SU-DHL-6 (cell line): ENCODE results near the gene ARHGEF17.

Source experiments
- H2AFZ ChIP-seq: fragments of 200-600 bp; sonication (generic); 2 replicates; pipeline ENCODE4 v1.6.1; 2014; ENCODE audit warnings: low read depth, mild to moderate bottlenecking, moderate library complexity, mixed read lengths, antibody characterized with exemption, low read length; ENCODE audit not compliant: severe bottlenecking
- H3F3A ChIP-seq: fragments of 200-600 bp; shearing (Covaris generic); 2 replicates; pipeline ENCODE4 v1.6.0; 2016; ENCODE audit warnings: antibody characterized with exemption, mild to moderate bottlenecking; ENCODE audit not compliant: insufficient read depth
- H3K27ac ChIP-seq: fragments of 200-600 bp; sonication (generic); 2 replicates; pipeline ENCODE4 v1.5.1; 2016; ENCODE audit warnings: low read depth, mild to moderate bottlenecking, low read length, moderate library complexity, mixed read lengths
- H3K27me3 ChIP-seq: fragments of 200-600 bp; sonication (generic), shearing (Covaris generic); 2 replicates; pipeline ENCODE4 v1.6.0; 2014; ENCODE audit warnings: mild to moderate bottlenecking, low read length
- H3K36me3 ChIP-seq: fragments of 200-600 bp; sonication (generic); 2 replicates; pipeline ENCODE4 v1.6.1; 2014; ENCODE audit warnings: mild to moderate bottlenecking, low read length, mixed read lengths
- H3K4me2 ChIP-seq: fragments of 300-600, 200-600 bp; shearing (Covaris generic), sonication (generic); 2 replicates; pipeline ENCODE4 v1.6.0; 2014; ENCODE audit warnings: low read length, low read depth, mild to moderate bottlenecking; ENCODE audit not compliant: poor library complexity, severe bottlenecking
- H3K4me3 ChIP-seq: fragments of 200-600 bp; sonication (generic); 2 replicates; pipeline ENCODE4 v1.5.1; 2014; ENCODE audit warnings: antibody characterized with exemption, low read length, mild to moderate bottlenecking, mixed read lengths; ENCODE audit not compliant: insufficient read depth, poor library complexity, severe bottlenecking
- H3K79me2 ChIP-seq: fragments of 200-600 bp; sonication (generic); 2 replicates; pipeline ENCODE4 v1.6.1; 2014; ENCODE audit warnings: mild to moderate bottlenecking, low read length, moderate library complexity; ENCODE audit not compliant: insufficient read depth
- H3K9ac ChIP-seq: fragments of 200-600 bp; sonication (generic); 2 replicates; pipeline ENCODE4 v1.7.0; 2014; ENCODE audit warnings: mild to moderate bottlenecking, low read length
- H3K9me2 ChIP-seq: fragments of 200-600 bp; sonication (generic); replicated peaks from 2 replicates; pipeline ENCODE4 v1.6.1; 2014; ENCODE audit warnings: low read length; ENCODE audit not compliant: insufficient read depth
- H3K9me3 ChIP-seq: fragments of 200-600 bp; sonication (generic); 2 replicates; pipeline ENCODE4 v1.6.1; 2014; ENCODE audit warnings: low read length, mixed read lengths; ENCODE audit not compliant: insufficient read depth
- H4K20me1 ChIP-seq: fragments of 200-600 bp; sonication (generic); 2 replicates; pipeline ENCODE4 v1.6.1; 2014; ENCODE audit warnings: low read depth, mild to moderate bottlenecking, antibody characterized with exemption, low read length, moderate library complexity, mixed read lengths
- EZH2phosphoT487 ChIP-seq: fragments of 200-600 bp; sonication (generic), shearing (Covaris generic); conservative IDR thresholded peaks from 2 replicates; pipeline ENCODE4 v1.6.1; 2018; ENCODE audit warnings: mild to moderate bottlenecking, antibody characterized with exemption, low read length, moderate library complexity, mixed read lengths
- TF ChIP-seq, protein P1 (sequence below): fragments of 200-600 bp; sonication (generic); IDR thresholded peaks from one replicate; pipeline ENCODE4 v1.5.1; 2017; ENCODE audit warnings: antibody characterized with exemption, mild to moderate bottlenecking, low read length, moderate library complexity; ENCODE audit not compliant: insufficient read depth, poor library complexity, severe bottlenecking

ARHGEF17 gene

DNA sequence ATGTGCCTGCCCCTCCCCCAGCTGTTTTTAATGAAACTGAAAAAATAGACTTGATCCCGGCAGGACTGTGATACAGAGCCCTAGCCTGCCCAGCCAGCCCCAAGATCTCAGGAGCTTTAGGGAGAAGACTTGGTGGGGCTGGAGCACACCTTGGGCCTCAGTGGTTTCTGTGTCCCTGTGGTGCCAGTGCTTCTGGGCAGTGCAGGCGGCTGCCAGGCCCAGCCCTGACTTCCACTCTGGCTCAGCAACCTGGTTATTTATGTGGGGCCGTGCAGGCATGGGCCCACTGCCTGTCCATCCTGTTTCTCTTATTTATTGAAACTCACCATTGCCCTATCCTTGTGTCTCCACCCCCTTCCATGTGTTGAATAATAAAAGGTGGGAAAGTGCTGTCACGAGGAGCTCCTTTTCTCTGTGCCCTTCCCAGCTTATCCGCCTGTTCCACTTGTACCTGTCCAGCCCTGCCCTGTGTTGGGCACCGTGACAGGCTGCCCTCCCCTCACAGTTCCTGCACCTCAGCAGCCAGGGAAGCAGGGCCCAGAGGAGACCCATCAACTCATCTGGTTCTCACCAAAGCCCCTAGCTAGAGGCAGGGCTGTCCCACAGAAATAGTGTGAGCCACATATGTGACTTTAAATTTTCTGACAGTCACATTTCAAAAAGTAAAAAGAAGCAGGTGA is 88.3 kb downstream of the ARHGEF17 start:
- no peaks in the 10 kb centered on the region for H3K9me3 ChIP-seq
- TF ChIP-seq, protein P1, sequence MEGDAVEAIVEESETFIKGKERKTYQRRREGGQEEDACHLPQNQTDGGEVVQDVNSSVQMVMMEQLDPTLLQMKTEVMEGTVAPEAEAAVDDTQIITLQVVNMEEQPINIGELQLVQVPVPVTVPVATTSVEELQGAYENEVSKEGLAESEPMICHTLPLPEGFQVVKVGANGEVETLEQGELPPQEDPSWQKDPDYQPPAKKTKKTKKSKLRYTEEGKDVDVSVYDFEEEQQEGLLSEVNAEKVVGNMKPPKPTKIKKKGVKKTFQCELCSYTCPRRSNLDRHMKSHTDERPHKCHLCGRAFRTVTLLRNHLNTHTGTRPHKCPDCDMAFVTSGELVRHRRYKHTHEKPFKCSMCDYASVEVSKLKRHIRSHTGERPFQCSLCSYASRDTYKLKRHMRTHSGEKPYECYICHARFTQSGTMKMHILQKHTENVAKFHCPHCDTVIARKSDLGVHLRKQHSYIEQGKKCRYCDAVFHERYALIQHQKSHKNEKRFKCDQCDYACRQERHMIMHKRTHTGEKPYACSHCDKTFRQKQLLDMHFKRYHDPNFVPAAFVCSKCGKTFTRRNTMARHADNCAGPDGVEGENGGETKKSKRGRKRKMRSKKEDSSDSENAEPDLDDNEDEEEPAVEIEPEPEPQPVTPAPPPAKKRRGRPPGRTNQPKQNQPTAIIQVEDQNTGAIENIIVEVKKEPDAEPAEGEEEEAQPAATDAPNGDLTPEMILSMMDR: no peak
- no peak for TF ChIP-seq EZH2phosphoT487
- no peak overlapping the region for H3K27ac ChIP-seq

DNA sequence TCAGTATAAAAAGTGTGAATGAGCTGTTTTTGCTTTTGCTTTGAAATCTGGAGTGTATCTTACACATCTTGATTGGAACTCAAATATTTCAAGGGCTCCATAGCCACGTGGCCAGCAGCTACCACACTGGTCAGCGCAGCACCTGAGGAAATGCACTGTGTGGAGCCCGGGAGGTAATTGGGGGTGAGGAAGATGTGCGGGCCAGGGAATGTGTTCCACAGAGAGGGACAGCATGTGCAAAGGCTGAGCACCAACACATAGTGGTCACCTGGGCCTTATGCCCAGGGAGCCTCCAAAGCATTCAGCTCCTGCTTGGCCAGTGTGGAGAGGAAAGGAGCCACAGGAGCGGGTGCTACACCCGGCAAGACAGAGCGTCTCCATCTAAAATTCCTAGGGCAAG is 88.9 kb downstream of the ARHGEF17 start:
- no peaks in the 10 kb centered on the region for H3K9me3 ChIP-seq
- H3K4me3 ChIP-seq: no peak overlapping the region
- TF ChIP-seq, protein P1: no peak
- H3K27ac ChIP-seq: no peak overlapping the region
- H3K27me3 ChIP-seq: no peaks in the 10 kb centered on the region
- no peaks in the 10 kb centered on the region for H3K36me3 ChIP-seq
- no peak overlapping the region for H3K9ac ChIP-seq
- H3F3A ChIP-seq: 0 out of 2 replicates have a peak, but pooled peaks cover 6% of the 10 kb centered on the region
- no peaks in the 10 kb centered on the region for H4K20me1 ChIP-seq
- no peaks in the 10 kb centered on the region for H3K9me2 ChIP-seq
- H3K79me2 ChIP-seq: no peaks in the 10 kb centered on the region
- H2AFZ ChIP-seq: no peak overlapping the region
- no peak overlapping the region for H3K4me2 ChIP-seq

More for the DNA sequence above, 88.3 kb downstream of the ARHGEF17 start:
- Histone ChIP-seq H3F3A (0 out of 2 replicates have a peak, but pooled peaks cover 6% of the 10 kb centered on the region), H3K79me2 (no peaks in the 10 kb centered on the region), H2AFZ (no peak overlapping the region), H3K27me3 (no peaks in the 10 kb centered on the region), H3K36me3 (no peaks in the 10 kb centered on the region), H3K4me3 (no peak overlapping the region), H3K9ac (no peak overlapping the region), H3K9me2 (no peaks in the 10 kb centered on the region), H3K4me2 (no peak overlapping the region), H4K20me1 (no peaks in the 10 kb centered on the region)

DNA sequence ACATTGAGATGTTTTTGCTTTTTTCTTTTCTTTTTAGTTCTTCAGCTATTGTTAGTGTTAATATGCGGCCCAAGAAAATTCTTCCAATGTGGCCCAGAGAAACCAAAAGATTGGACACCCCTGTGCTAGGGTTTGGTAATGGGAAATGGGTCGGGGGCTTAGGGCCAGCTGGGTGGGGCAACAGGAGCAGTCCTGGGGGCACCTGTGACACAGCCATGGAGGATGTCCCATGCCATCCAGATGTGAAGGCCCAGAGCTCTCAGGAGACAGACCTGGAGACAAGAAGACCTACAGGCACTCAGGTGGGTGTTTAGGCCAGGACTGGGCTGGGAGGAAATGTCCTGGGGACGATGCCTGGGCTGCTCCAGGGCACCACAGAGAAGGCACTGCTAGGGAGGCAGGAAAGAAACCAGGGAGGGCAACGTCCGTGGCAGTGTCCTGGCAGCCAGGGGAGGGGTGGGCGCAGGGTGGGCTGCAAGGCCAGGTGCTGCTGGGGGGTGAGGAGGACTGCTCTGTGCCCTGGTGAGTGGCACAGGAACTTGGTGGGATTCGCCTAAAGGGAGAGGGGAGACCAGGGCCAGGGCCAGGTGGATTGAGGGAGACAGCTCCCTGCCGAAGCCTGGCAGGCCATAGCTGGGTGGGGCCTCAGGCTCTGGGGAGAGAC is 89.5 kb downstream of the ARHGEF17 start:
- TF ChIP-seq, protein P1: no peak
- TF ChIP-seq EZH2phosphoT487: no peak
- Histone ChIP-seq H3K4me2 (no peak overlapping the region), H3F3A (0 out of 2 replicates have a peak, but pooled peaks cover 6% of the 10 kb centered on the region), H3K9me2 (no peaks in the 10 kb centered on the region), H3K79me2 (no peaks in the 10 kb centered on the region), H3K4me3 (no peak overlapping the region), H3K27ac (no peak overlapping the region), H3K27me3 (no peaks in the 10 kb centered on the region), H2AFZ (no peak overlapping the region), H4K20me1 (no peaks in the 10 kb centered on the region), H3K9ac (no peak overlapping the region), H3K9me3 (no peaks in the 10 kb centered on the region), H3K36me3 (no peaks in the 10 kb centered on the region)
